ENCODE results near the gene SOD2. TPM values are rescaled to one million over a fixed set of nuclear protein-coding genes. Genes with fewer than 3 reads are reported as not detected.
A peak's percentile ranks its signal among the peaks of the same experiment; 100 is the strongest.

Gene SOD2
- total and polyA plus RNA-seq, 2 donors (not counting 3 experiments of a cell fraction or from before 2014, with no cell fraction given): 31.6 to 62.7 TPM

DNA sequence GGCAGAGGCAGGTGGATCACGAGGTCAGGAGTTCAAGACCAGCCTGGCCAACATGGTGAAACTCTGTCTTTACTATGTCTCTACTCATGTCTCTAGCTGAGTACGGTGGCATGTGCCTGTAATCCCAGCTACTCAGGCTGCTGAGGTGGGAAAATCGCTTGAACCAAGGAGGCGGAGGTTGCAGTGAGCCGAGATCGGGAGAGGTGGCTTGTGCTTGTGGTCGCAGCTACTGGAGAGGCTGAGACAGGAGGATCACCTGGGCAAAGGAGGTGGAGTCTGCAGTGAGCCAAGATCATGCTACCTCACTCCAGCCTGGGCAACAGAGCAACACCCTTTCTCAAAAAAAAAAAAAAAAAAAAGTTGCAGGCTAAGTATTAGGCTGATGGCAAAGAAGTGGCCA, 26.2 kb upstream of the SOD2 start:
- ChIA-PET POLR2A (no interaction called here), CTCF (interaction anchor here (1.2 to 3.0 kb wide), 5 partner anchors 16 to 736 kb away, joined by 3 to 13 read pairs (median 4); no protein-coding TSS in a partner anchor)
- Histone ChIP-seq H3K4me1 (ENCODE audit: control insufficient read depth, extremely low read depth, insufficient read depth, low read length) (no peaks in the 10 kb centered on the region), H3K4me2 (ENCODE audit: insufficient read depth, low read length) (no peak overlapping the region), H3K79me2 (ENCODE audit: control insufficient read depth, insufficient read depth, low read length) (peaks cover 3% of the 10 kb centered on the region), H4K20me1 (replicated peaks; ENCODE audit: control insufficient read depth, extremely low read depth, insufficient read depth, low read length) (no peaks in the 10 kb centered on the region), H3K9me3 (replicated peaks; ENCODE audit: control insufficient read depth, insufficient read depth, low read length) (no peaks in the 10 kb centered on the region), H3K9me1 (replicated peaks; ENCODE audit: control insufficient read depth, extremely low read depth, insufficient read depth, low read length) (no peaks in the 10 kb centered on the region), H3K4me3 (replicated peaks in 1 of 3; ENCODE audit: insufficient read depth in 1 of 3, low read depth in 1 of 3, low read length in 3 of 3) (no peak overlapping the region), H2AFZ (ENCODE audit: low read depth, low read length) (no peak overlapping the region), H3K27me3 (ENCODE audit: control insufficient read depth in 2 of 2, insufficient read depth in 2 of 2, low read length in 2 of 2) (no peaks in the 10 kb centered on the region), H3K27ac (ENCODE audit: insufficient read depth, low read depth, low read length) (no peak overlapping the region), H3K9ac (replicated peaks; ENCODE audit: extremely low read depth, insufficient read depth, low read length) (no peak overlapping the region), H3K36me3 (ENCODE audit: control insufficient read depth in 2 of 2, extremely low read depth in 1 of 2, insufficient read depth in 2 of 2, low read length in 2 of 2) (no peaks in the 10 kb centered on the region)
- dilution Hi-C loops (cut with MboI; ENCODE audit: extremely low pct_ligation_motif_present, low sequenced_read_pairs): no loop called here
- DNase-seq (ENCODE audit: low read depth, low spot score) (no peak), FAIRE-seq (peak; percentile 53)
- intact Hi-C loops (cut with micrococcal nuclease): no loop called here
- BruUV-seq (replicated peaks): no TSS peak
- TF ChIP-seq POLR2A (IDR thresholded peaks at IDR 0.05; ENCODE audit: low read depth, low read length) (no peak), POLR2AphosphoS5 (IDR thresholded peaks at IDR 0.05; ENCODE audit: insufficient read depth, low read depth, low read length) (no peak), JUN (IDR thresholded peaks at IDR 0.05; ENCODE audit: borderline replicate concordance, insufficient read depth, insufficient read length, low read depth) (no peak), MYC (IDR thresholded peaks at IDR 0.05; ENCODE audit: low read depth, low read length) (no peak)

DNA sequence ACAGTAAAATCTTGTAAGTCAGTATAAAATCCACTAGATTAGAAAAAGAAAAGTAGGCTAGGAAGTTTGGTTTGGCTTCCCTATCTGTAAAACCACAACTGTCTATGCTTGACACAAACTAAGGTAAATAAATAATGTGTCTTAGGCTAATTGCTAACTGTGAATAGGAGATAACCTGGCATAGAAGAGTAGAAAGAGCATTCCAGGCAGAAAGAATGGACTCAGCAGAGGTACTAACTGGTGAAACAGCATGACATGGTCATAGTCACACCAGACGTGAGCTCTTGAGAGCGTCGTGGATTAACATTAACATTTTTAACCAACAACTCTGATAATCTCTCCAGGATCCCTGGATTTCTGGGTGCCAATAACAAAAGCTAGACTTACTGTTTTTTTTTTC, 25.6 kb upstream of the SOD2 start:
- Histone ChIP-seq H3K4me1 (ENCODE audit: control insufficient read depth, extremely low read depth, insufficient read depth, low read length) (no peaks in the 10 kb centered on the region), H3K9ac (replicated peaks; ENCODE audit: extremely low read depth, insufficient read depth, low read length) (no peak overlapping the region), H4K20me1 (replicated peaks; ENCODE audit: control insufficient read depth, extremely low read depth, insufficient read depth, low read length) (no peaks in the 10 kb centered on the region), H3K9me3 (replicated peaks; ENCODE audit: control insufficient read depth, insufficient read depth, low read length) (no peaks in the 10 kb centered on the region), H3K27me3 (ENCODE audit: control insufficient read depth in 2 of 2, insufficient read depth in 2 of 2, low read length in 2 of 2) (no peaks in the 10 kb centered on the region), H2AFZ (ENCODE audit: low read depth, low read length) (no peak overlapping the region), H3K36me3 (ENCODE audit: control insufficient read depth in 2 of 2, extremely low read depth in 1 of 2, insufficient read depth in 2 of 2, low read length in 2 of 2) (no peaks in the 10 kb centered on the region), H3K79me2 (ENCODE audit: control insufficient read depth, insufficient read depth, low read length) (peaks cover under 1% of the 10 kb centered on the region), H3K4me3 (replicated peaks in 1 of 3; ENCODE audit: insufficient read depth in 1 of 3, low read depth in 1 of 3, low read length in 3 of 3) (no peak overlapping the region), H3K4me2 (ENCODE audit: insufficient read depth, low read length) (no peak overlapping the region), H3K27ac (ENCODE audit: insufficient read depth, low read depth, low read length) (no peak overlapping the region), H3K9me1 (replicated peaks; ENCODE audit: control insufficient read depth, extremely low read depth, insufficient read depth, low read length) (no peaks in the 10 kb centered on the region)
- POLR2A ChIA-PET: no interaction called here
- FAIRE-seq (no peak), DNase-seq (ENCODE audit: low read depth, low spot score) (no peak)
- dilution Hi-C loops (cut with MboI; ENCODE audit: extremely low pct_ligation_motif_present, low sequenced_read_pairs): no loop called here
- intact Hi-C loops (cut with micrococcal nuclease): no loop called here
- CTCF ChIA-PET: interaction anchor here (1.2 to 3.0 kb wide), 5 partner anchors 15 to 737 kb away, joined by 3 to 13 read pairs (median 4); no protein-coding TSS in a partner anchor
- TF ChIP-seq JUN (IDR thresholded peaks at IDR 0.05; ENCODE audit: borderline replicate concordance, insufficient read depth, insufficient read length, low read depth) (no peak), FOS (IDR thresholded peaks at IDR 0.05; ENCODE audit: borderline replicate concordance, insufficient read depth, low read length) (no peak), POLR2AphosphoS5 (IDR thresholded peaks at IDR 0.05; ENCODE audit: insufficient read depth, low read depth, low read length) (no peak), EZH2 (IDR thresholded peaks at IDR 0.05; ENCODE audit: borderline replicate concordance, low read depth, low read length, severe bottlenecking) (no peak), POLR2A (IDR thresholded peaks at IDR 0.05; ENCODE audit: low read depth, low read length) (no peak), GATA2 (IDR thresholded peaks at IDR 0.05; ENCODE audit: insufficient read depth, insufficient read length, low read depth, low read length) (no peak), MYC (IDR thresholded peaks at IDR 0.05; ENCODE audit: low read depth, low read length) (no peak)
- TF ChIP-seq, protein P1, sequence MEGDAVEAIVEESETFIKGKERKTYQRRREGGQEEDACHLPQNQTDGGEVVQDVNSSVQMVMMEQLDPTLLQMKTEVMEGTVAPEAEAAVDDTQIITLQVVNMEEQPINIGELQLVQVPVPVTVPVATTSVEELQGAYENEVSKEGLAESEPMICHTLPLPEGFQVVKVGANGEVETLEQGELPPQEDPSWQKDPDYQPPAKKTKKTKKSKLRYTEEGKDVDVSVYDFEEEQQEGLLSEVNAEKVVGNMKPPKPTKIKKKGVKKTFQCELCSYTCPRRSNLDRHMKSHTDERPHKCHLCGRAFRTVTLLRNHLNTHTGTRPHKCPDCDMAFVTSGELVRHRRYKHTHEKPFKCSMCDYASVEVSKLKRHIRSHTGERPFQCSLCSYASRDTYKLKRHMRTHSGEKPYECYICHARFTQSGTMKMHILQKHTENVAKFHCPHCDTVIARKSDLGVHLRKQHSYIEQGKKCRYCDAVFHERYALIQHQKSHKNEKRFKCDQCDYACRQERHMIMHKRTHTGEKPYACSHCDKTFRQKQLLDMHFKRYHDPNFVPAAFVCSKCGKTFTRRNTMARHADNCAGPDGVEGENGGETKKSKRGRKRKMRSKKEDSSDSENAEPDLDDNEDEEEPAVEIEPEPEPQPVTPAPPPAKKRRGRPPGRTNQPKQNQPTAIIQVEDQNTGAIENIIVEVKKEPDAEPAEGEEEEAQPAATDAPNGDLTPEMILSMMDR (IDR thresholded peaks at IDR 0.05; ENCODE audit: extremely low read depth in 1 of 2, insufficient read depth in 1 of 2, low read depth in 1 of 2, low read length in 2 of 2): no peak
- TF ChIP-seq, protein P2, sequence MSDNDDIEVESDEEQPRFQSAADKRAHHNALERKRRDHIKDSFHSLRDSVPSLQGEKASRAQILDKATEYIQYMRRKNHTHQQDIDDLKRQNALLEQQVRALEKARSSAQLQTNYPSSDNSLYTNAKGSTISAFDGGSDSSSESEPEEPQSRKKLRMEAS (IDR thresholded peaks at IDR 0.05; ENCODE audit: insufficient read depth, insufficient read length): no peak
- no TSS peak for BruUV-seq (replicated peaks)
